K562 (cell line): ENCODE results near the gene LRP1. TPM values are rescaled to one million over a fixed set of nuclear protein-coding genes. Genes with fewer than 3 reads are reported as not detected.

Source experiments
- ATF7 ChIP-seq: fragments of 450-650 bp; IDR thresholded peaks from 2 replicates; pipeline ENCODE4 v1.7.1; 2014; ENCODE audit warnings: mild to moderate bottlenecking, moderate library complexity
- DMBX1 ChIP-seq: fragments of 250-450 bp; sonication (Bioruptor Pico); IDR thresholded peaks from 2 replicates; pipeline ENCODE4 v1.8.0; 2022; ENCODE audit warnings: inconsistent platforms, mild to moderate bottlenecking, moderate library complexity, borderline replicate concordance
- KAT7 ChIP-seq: sonication (generic); formaldehyde crosslinking; IDR thresholded peaks from 2 replicates; pipeline ENCODE4 v1.8.0; 2022; ENCODE audit warnings: missing genetic modification reagents, mild to moderate bottlenecking, borderline replicate concordance
- KLF6 ChIP-seq: fragments of 250-450 bp; sonication (Bioruptor Pico); IDR thresholded peaks from 2 replicates; pipeline ENCODE4 v1.4.0; 2020; ENCODE audit warnings: mild to moderate bottlenecking, moderate library complexity, borderline replicate concordance
- LEF1 ChIP-seq: fragments of 450-650 bp; IDR thresholded peaks from 2 replicates; pipeline ENCODE4 v1.6.1; 2016; ENCODE audit warnings: mild to moderate bottlenecking
- MEIS2 ChIP-seq: fragments of 450-650 bp; IDR thresholded peaks from 2 replicates; pipeline ENCODE4 v1.6.1; 2014; ENCODE audit warnings: mild to moderate bottlenecking; ENCODE audit not compliant: partially characterized antibody
- MTA3 ChIP-seq: fragments of 450-650 bp; formaldehyde crosslinking; IDR thresholded peaks from 2 replicates; pipeline ENCODE4 v1.6.1; 2017; ENCODE audit warnings: mild to moderate bottlenecking, borderline replicate concordance
- MTF1 ChIP-seq: fragments of 250-450 bp; sonication (Bioruptor Pico); IDR thresholded peaks from 2 replicates; pipeline ENCODE4 v1.9.0; 2021; ENCODE audit warnings: moderate library complexity, mild to moderate bottlenecking, inconsistent platforms, borderline replicate concordance
- NFE2L1 ChIP-seq: fragments of 450-650 bp; IDR thresholded peaks from 2 replicates; pipeline ENCODE4 v1.6.1; 2016; ENCODE audit warnings: missing genetic modification characterization, low read depth, mild to moderate bottlenecking, missing compliant biosample characterization, moderate library complexity, borderline replicate concordance
- NRF1 ChIP-seq, 2 experiments: fragments of 450-650 bp; IDR thresholded peaks in 1 of 2; conservative IDR thresholded peaks in 1 of 2; 2 replicates each; pipeline ENCODE4 v1.6.1; 2014; ENCODE audit warnings: mild to moderate bottlenecking in 2 of 2
- PCBP2 ChIP-seq: fragments of 200-400 bp; formaldehyde crosslinking; IDR thresholded peaks from 2 replicates; pipeline ENCODE4 v1.6.1; 2018; ENCODE audit warnings: low read length, low read depth, mild to moderate bottlenecking, moderate library complexity; ENCODE audit not compliant: poor library complexity, severe bottlenecking
- POLR2AphosphoS5 ChIP-seq: IDR thresholded peaks from 2 replicates; pipeline ENCODE4 v1.6.1; 2011; ENCODE audit warnings: mild to moderate bottlenecking, low read depth, low read length, moderate library complexity; ENCODE audit not compliant: control insufficient read depth, insufficient read depth
- PURB ChIP-seq: sonication (generic); formaldehyde crosslinking; IDR thresholded peaks from 2 replicates; pipeline ENCODE4 v1.9.0; 2021; ENCODE audit warnings: low read depth, mild to moderate bottlenecking, missing genetic modification reagents
- SMAD4 ChIP-seq: fragments of 250-450 bp; sonication (Bioruptor Pico); conservative IDR thresholded peaks from 2 replicates; pipeline ENCODE4 v1.8.0; 2021; ENCODE audit warnings: inconsistent platforms, mild to moderate bottlenecking, moderate library complexity
- TOE1 ChIP-seq, 2 experiments: fragments of 450-650 bp in 1 of 2; sonication (generic) in 1 of 2; formaldehyde crosslinking in 1 of 2; IDR thresholded peaks; 2 replicates each; pipeline versions ENCODE4 v1.7.1 to v1.8.0; 2016 to 2022; ENCODE audit warnings: borderline replicate concordance in 2 of 2, mild to moderate bottlenecking in 2 of 2, antibody characterized with exemption in 1 of 2, inconsistent platforms in 1 of 2, low read depth in 1 of 2, missing genetic modification reagents in 1 of 2, moderate library complexity in 1 of 2
- YBX1 ChIP-seq: fragments of 450-650 bp; IDR thresholded peaks from 2 replicates; pipeline ENCODE4 v1.7.1; 2016; ENCODE audit warnings: mild to moderate bottlenecking
- ZBTB2 ChIP-seq: fragments of 450-650 bp; IDR thresholded peaks from 2 replicates; pipeline ENCODE4 v1.6.1; 2016; ENCODE audit warnings: antibody characterized with exemption
- ZFPM2 ChIP-seq: fragments of 250-450 bp; sonication (Bioruptor Pico); IDR thresholded peaks from 2 replicates; pipeline ENCODE4 v1.5.1; 2022; ENCODE audit warnings: mild to moderate bottlenecking
- ZKSCAN1 ChIP-seq: fragments of 150-350 bp; IDR thresholded peaks from 2 replicates; pipeline ENCODE4 v1.6.1; 2016; ENCODE audit warnings: low read depth, low read length
- ZNF408 ChIP-seq: fragments of 250-450 bp; sonication (Bioruptor Pico); IDR thresholded peaks from 2 replicates; pipeline ENCODE4 v1.4.0; 2020; ENCODE audit warnings: low read depth, mild to moderate bottlenecking, moderate library complexity
- ZNF551 ChIP-seq: fragments of 250-450 bp; sonication (Bioruptor Pico); IDR thresholded peaks from 2 replicates; pipeline ENCODE4 v1.5.0; 2021; ENCODE audit warnings: mild to moderate bottlenecking, moderate library complexity
- polyA plus RNA-seq, 8 experiments: library from polyadenylated mRNA; depleted of rRNA in 4 of 8; stranded (reverse) in 5 of 8; unstranded in 3 of 8; fragments of >200 nt; fragmentation: Nextera tagmentation in 2 of 8; fragmentation: Illumina TruSeq in 1 of 8; extraction: Ambion mirVana in 2 of 8; extraction: Trizol in 1 of 8; gene quantifications; 2 replicates each; pipeline versions ENCODE4 v1.2.1 to v1.2.3, GENCODE V29; 2011 to 2014; ENCODE audit warnings: inconsistent platforms in 1 of 8, missing spikeins in 1 of 8
- total RNA-seq, 7 experiments: library from RNA; depleted of rRNA in 6 of 7; stranded (reverse); fragments of >200 nt in 6 of 7; fragmentation: Illumina TruSeq in 2 of 7; extraction: Trizol in 2 of 7; gene quantifications; 2 replicates each; pipeline versions ENCODE4 v1.2.1 to v1.2.3, GENCODE V29; 2011 to 2021; ENCODE audit warnings: low replicate concordance in 1 of 7
- TF ChIP-seq, protein P1 (sequence below): fragments of 200-800 bp; sonication (Bioruptor generic); IDR thresholded peaks from 2 replicates; pipeline ENCODE4 v1.6.1; 2017; ENCODE audit warnings: missing genetic modification characterization, missing compliant biosample characterization
- TF ChIP-seq, protein P2 (sequence below): sonication (generic); formaldehyde crosslinking; IDR thresholded peaks from 2 replicates; pipeline ENCODE4 v1.5.0; 2020; ENCODE audit warnings: missing genetic modification reagents

The LRP1 gene
- total and polyA plus RNA-seq, 9 of the 15 experiments (the other 6 are each of a cell fraction or from before 2014, with no cell fraction given), result 0.04 to 0.64 (median 0.19) TPM; not detected in 2

DNA sequence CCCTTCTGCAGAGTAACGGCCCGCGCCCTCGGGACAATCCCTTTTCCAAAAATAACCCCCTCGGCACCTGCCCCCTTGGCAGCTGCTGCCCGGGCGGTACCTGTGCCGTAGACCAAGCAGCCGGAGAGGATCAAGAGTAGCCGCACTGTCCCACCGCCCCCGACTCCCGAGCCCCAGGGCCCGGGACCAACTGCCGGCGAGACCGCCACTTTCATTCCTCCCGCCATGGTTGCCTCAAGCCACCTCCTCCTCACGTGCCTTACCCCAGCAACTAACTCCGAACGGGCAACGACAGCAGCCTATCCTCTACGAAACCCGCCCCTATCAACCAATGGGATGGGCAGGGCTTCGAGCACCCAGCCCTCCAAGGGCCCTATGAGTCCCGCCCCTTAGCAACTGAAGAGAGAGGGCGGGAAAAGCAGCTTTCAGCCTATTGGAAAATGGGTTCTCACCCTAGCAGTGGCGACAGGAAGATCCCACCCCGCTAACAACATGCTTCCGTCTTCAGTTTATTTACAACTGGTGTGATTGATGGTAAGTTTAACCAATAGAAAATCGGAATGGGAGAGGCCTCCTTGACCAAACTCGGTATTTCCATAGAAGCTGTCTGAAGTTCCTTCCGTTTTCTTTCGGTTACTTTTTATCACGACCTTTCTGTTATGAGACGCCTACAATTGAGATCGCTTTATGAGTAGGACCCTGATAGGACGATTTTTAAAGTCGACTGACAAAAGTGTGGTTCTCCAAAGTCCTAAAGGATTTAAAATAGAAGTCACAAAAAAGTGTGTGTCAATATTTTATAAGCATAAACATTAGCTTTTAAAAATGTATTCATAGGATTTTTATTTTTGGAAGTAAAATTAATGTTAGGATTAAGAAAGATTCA is 49.5 kb upstream of the LRP1 start, which contains the start of gene NEMP1 (continued):
- TF ChIP-seq ZNF551 (CRISPR knock-in tag), result no peak
- peak; percentile 82 for TF ChIP-seq LEF1
- TF ChIP-seq KAT7 (CRISPR knock-in tag), result peak; percentile 53; the same call in 1 of the 2 replicates
- TF ChIP-seq ZBTB2, result no peak
- TF ChIP-seq MEIS2, result peak; percentile 89
- 0 out of 2 replicates have a peak, but pooled peaks have one; percentile 32 for TF ChIP-seq KLF6 (CRISPR knock-in tag)
- peak; percentile 83 for TF ChIP-seq POLR2AphosphoS5
- TF ChIP-seq ZNF408 (CRISPR knock-in tag), result 0 out of 2 replicates have a peak, but pooled peaks have one; percentile 47
- TF ChIP-seq NRF1 (conservative IDR thresholded peaks at IDR 0.05 in 1 of 2, IDR thresholded peaks at IDR 0.05 in 1 of 2), result peak; percentile 59 to 65
- peak; percentile 72 for TF ChIP-seq DMBX1 (CRISPR knock-in tag)
- TF ChIP-seq, protein P1, sequence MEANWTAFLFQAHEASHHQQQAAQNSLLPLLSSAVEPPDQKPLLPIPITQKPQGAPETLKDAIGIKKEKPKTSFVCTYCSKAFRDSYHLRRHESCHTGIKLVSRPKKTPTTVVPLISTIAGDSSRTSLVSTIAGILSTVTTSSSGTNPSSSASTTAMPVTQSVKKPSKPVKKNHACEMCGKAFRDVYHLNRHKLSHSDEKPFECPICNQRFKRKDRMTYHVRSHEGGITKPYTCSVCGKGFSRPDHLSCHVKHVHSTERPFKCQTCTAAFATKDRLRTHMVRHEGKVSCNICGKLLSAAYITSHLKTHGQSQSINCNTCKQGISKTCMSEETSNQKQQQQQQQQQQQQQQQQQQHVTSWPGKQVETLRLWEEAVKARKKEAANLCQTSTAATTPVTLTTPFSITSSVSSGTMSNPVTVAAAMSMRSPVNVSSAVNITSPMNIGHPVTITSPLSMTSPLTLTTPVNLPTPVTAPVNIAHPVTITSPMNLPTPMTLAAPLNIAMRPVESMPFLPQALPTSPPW (CRISPR knock-in tag), result peak; percentile 60
- TF ChIP-seq PCBP2, result no peak
- no peak for TF ChIP-seq YBX1
- no peak for TF ChIP-seq PURB (CRISPR knock-in tag)
- TF ChIP-seq, protein P2, sequence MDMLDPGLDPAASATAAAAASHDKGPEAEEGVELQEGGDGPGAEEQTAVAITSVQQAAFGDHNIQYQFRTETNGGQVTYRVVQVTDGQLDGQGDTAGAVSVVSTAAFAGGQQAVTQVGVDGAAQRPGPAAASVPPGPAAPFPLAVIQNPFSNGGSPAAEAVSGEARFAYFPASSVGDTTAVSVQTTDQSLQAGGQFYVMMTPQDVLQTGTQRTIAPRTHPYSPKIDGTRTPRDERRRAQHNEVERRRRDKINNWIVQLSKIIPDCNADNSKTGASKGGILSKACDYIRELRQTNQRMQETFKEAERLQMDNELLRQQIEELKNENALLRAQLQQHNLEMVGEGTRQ, result peak; percentile 92
- peak; percentile 58 for TF ChIP-seq SMAD4 (CRISPR knock-in tag)
- no peak for TF ChIP-seq ZKSCAN1
- TF ChIP-seq MTF1, result no peak
- TF ChIP-seq TOE1 (IDR thresholded peaks at IDR 0.05; ENCODE audit: borderline replicate concordance), result peak; percentile 50; the same call in 1 of the 2 replicates
- TF ChIP-seq TOE1 (CRISPR knock-in tag; IDR thresholded peaks at IDR 0.05; ENCODE audit: borderline replicate concordance, low read depth), result no peak
- no peak for TF ChIP-seq NFE2L1
- TF ChIP-seq ATF7, result peak; percentile 85
- TF ChIP-seq ZFPM2, result 0 out of 2 replicates have a peak, but pooled peaks have one; percentile 32
- peak; percentile 71; the same call in 1 of the 2 replicates for TF ChIP-seq MTA3
